ENCODE results near the gene YBX1.

The YBX1 gene

GRCh38 chr1:42732126-42732680 is 50.0 kb downstream of the YBX1 start:
- H2AFZ ChIP-seq (ENCODE audit: low read length), result no peak overlapping the region
- H3K4me2 ChIP-seq (ENCODE audit: low read length), result no peak overlapping the region
- no peak for TF ChIP-seq EZH2 (IDR thresholded peaks at IDR 0.05; ENCODE audit: borderline replicate concordance, low read length)
- TF ChIP-seq, protein P1, sequence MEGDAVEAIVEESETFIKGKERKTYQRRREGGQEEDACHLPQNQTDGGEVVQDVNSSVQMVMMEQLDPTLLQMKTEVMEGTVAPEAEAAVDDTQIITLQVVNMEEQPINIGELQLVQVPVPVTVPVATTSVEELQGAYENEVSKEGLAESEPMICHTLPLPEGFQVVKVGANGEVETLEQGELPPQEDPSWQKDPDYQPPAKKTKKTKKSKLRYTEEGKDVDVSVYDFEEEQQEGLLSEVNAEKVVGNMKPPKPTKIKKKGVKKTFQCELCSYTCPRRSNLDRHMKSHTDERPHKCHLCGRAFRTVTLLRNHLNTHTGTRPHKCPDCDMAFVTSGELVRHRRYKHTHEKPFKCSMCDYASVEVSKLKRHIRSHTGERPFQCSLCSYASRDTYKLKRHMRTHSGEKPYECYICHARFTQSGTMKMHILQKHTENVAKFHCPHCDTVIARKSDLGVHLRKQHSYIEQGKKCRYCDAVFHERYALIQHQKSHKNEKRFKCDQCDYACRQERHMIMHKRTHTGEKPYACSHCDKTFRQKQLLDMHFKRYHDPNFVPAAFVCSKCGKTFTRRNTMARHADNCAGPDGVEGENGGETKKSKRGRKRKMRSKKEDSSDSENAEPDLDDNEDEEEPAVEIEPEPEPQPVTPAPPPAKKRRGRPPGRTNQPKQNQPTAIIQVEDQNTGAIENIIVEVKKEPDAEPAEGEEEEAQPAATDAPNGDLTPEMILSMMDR (IDR thresholded peaks at IDR 0.05; ENCODE audit: low read length), result no peak

DNA sequence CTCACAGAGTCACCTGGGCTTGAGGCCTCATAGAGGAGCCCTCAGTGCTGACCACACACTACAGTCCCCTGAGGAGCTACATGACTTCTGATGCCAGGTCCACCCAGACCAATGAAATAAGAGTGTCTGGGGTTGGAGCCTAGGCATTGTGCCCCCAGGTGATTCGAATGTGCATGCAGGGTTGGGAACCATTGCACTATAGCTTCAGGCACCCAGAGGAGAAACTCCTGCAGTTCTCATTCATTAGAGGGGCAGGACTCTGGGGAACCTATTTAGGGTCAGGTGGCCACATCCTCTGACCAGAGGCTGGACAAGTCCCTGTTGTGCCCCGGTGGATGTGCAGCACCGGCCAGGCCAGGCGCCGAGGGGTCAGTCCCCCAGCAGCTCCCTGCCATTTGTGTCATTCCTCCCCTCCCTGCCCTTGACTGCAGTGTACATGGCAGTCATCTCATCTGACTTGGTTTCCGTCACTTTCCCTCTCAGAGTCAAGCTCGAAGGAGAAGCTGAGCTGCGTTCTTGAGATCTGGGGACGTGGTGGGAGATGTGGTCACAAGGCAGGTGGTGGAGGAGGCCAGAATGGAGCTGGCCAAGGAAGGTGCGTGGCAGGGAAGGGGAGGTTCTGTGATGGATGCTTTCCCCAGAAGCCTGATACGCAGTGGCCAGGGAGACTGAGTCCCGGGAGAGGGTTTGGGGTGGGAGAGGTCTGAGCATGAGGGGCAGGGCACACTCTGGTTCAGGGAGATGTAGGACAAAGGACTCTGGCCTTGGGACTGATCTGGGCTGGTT is 51.4 kb downstream of the YBX1 start:
- H3K36me3 ChIP-seq (ENCODE audit: insufficient read depth, low read length), result no peaks in the 10 kb centered on the region
- no peaks in the 10 kb centered on the region for H3K4me1 ChIP-seq (ENCODE audit: insufficient read depth, low read length, severe bottlenecking)
- H3K4me2 ChIP-seq (ENCODE audit: low read length), result no peak overlapping the region
- no peaks in the 10 kb centered on the region for H3F3A ChIP-seq (ENCODE audit: insufficient read depth, low read length)
- H3K27ac ChIP-seq (ENCODE audit: low read depth, low read length, poor library complexity, severe bottlenecking), result no peak overlapping the region
- no peak overlapping the region for H3K4me3 ChIP-seq (ENCODE audit: low read depth, low read length, poor library complexity, severe bottlenecking)
- no peaks in the 10 kb centered on the region for H3K79me2 ChIP-seq (ENCODE audit: insufficient read depth, low read length)
- no peak overlapping the region for H3K9ac ChIP-seq (ENCODE audit: low read length)
- H3K27me3 ChIP-seq (ENCODE audit: insufficient read depth, low read length), result peaks cover 3% of the 10 kb centered on the region; the same call in 1 of the 2 replicates
- no peak overlapping the region for H2AFZ ChIP-seq (ENCODE audit: low read length)
- no peaks in the 10 kb centered on the region for H4K20me1 ChIP-seq (ENCODE audit: insufficient read depth, low read length)
- H3K9me3 ChIP-seq (ENCODE audit: low read length), result no peaks in the 10 kb centered on the region
- H3K9me2 ChIP-seq (ENCODE audit: low read depth, low read length), result no peaks in the 10 kb centered on the region
- TF ChIP-seq EZH2 (IDR thresholded peaks at IDR 0.05; ENCODE audit: borderline replicate concordance, low read length), result no peak
- TF ChIP-seq, protein P1 (IDR thresholded peaks at IDR 0.05; ENCODE audit: low read length), result no peak

More at GRCh38 chr1:42732126-42732680, 50.0 kb downstream of the YBX1 start:
- no peak overlapping the region for H3K27ac ChIP-seq (ENCODE audit: low read depth, low read length, poor library complexity, severe bottlenecking)
- H3K9ac ChIP-seq (ENCODE audit: low read length), result no peak overlapping the region
- H3K9me2 ChIP-seq (ENCODE audit: low read depth, low read length), result no peaks in the 10 kb centered on the region
- no peaks in the 10 kb centered on the region for H3K79me2 ChIP-seq (ENCODE audit: insufficient read depth, low read length)
- no peak overlapping the region for H3K4me3 ChIP-seq (ENCODE audit: low read depth, low read length, poor library complexity, severe bottlenecking)
- peaks cover 3% of the 10 kb centered on the region; the same call in 1 of the 2 replicates for H3K27me3 ChIP-seq (ENCODE audit: insufficient read depth, low read length)
- no peaks in the 10 kb centered on the region for H3K4me1 ChIP-seq (ENCODE audit: insufficient read depth, low read length, severe bottlenecking)
- no peaks in the 10 kb centered on the region for H3K9me3 ChIP-seq (ENCODE audit: low read length)
- no peaks in the 10 kb centered on the region for H3F3A ChIP-seq (ENCODE audit: insufficient read depth, low read length)
- H4K20me1 ChIP-seq (ENCODE audit: insufficient read depth, low read length), result no peaks in the 10 kb centered on the region
- no peaks in the 10 kb centered on the region for H3K36me3 ChIP-seq (ENCODE audit: insufficient read depth, low read length)

GRCh38 chr1:42734201-42735035 is 52.2 kb downstream of the YBX1 start:
- Histone ChIP-seq H3K27ac (ENCODE audit: low read depth, low read length, poor library complexity, severe bottlenecking) (no peak overlapping the region), H2AFZ (ENCODE audit: low read length) (no peak overlapping the region), H3K9ac (ENCODE audit: low read length) (no peak overlapping the region), H3K4me2 (ENCODE audit: low read length) (no peak overlapping the region), H3K9me2 (ENCODE audit: low read depth, low read length) (no peaks in the 10 kb centered on the region), H3K9me3 (ENCODE audit: low read length) (no peaks in the 10 kb centered on the region), H3K4me1 (ENCODE audit: insufficient read depth, low read length, severe bottlenecking) (no peaks in the 10 kb centered on the region), H3K79me2 (ENCODE audit: insufficient read depth, low read length) (no peaks in the 10 kb centered on the region), H4K20me1 (ENCODE audit: insufficient read depth, low read length) (no peaks in the 10 kb centered on the region), H3K27me3 (ENCODE audit: insufficient read depth, low read length) (peaks cover 3% of the 10 kb centered on the region; the same call in 1 of the 2 replicates), H3K4me3 (ENCODE audit: low read depth, low read length, poor library complexity, severe bottlenecking) (no peak overlapping the region), H3F3A (ENCODE audit: insufficient read depth, low read length) (no peaks in the 10 kb centered on the region), H3K36me3 (ENCODE audit: insufficient read depth, low read length) (no peaks in the 10 kb centered on the region)
- TF ChIP-seq, protein P1 (IDR thresholded peaks at IDR 0.05; ENCODE audit: low read length), result no peak
- TF ChIP-seq EZH2 (IDR thresholded peaks at IDR 0.05; ENCODE audit: borderline replicate concordance, low read length), result no peak
